Body of pancreas (tissue), 4 donors: ENCODE data around the gene GYPC. TPM values are rescaled to one million over a fixed set of nuclear protein-coding genes. Genes with fewer than 3 reads are reported as not detected.

Source experiments
- ATAC-seq: fragments of 150-250 bp; one replicate; pipeline ENCODE4 v1.9.1; 2016
- DNase-seq, 4 donors: peaks; one replicate each; pipeline ENCODE4 v3.0.0-alpha.2; 2019
- H3K27ac ChIP-seq, 4 donors: fragments of 200-600 bp; sonication (generic); 1 replicate in 3 of 4; 2 replicates in 1 of 4; pipeline versions ENCODE4 v1.5.1 to v1.6.1; 2016 to 2019; ENCODE audit warnings: mild to moderate bottlenecking in 1 of 4, mixed read lengths in 1 of 4, moderate library complexity in 1 of 4
- H3K27me3 ChIP-seq, 2 donors: fragments of 200-600 bp; sonication (generic); one replicate each; pipeline ENCODE4 v1.6.0; 2016; ENCODE audit warnings: mild to moderate bottlenecking in 1 of 2
- H3K36me3 ChIP-seq, 2 donors: fragments of 200-600 bp; sonication (generic); replicated peaks in 1 of 2; 2 replicates each; pipeline ENCODE4 v1.5.1; 2016; ENCODE audit warnings: low read depth in 2 of 2; ENCODE audit not compliant: insufficient read depth in 1 of 2
- H3K4me1 ChIP-seq: fragments of 200-600 bp; sonication (generic); one replicate; pipeline ENCODE4 v1.6.0; 2016
- H3K4me3 ChIP-seq, 2 donors: fragments of 200-600 bp; sonication (generic); 1 replicate in 1 of 2; 2 replicates in 1 of 2; pipeline ENCODE4 v1.5.1; 2016 to 2019
- H3K9me3 ChIP-seq, 3 donors: fragments of 200-600 bp; sonication (generic); 1 replicate in 2 of 3; 2 replicates in 1 of 3; pipeline ENCODE4 v1.5.1; 2016
- CTCF ChIP-seq, 7 experiments: fragments of 450-650 bp in 4 of 7; fragments of 200-600 bp in 3 of 7; sonication (generic) in 3 of 7; IDR thresholded peaks; one replicate each; pipeline ENCODE4 v1.5.1; 2016 to 2019; ENCODE audit warnings: antibody characterized with exemption in 7 of 7
- POLR2A ChIP-seq, 3 donors: fragments of 450-650 bp; IDR thresholded peaks; one replicate each; pipeline ENCODE4 v1.6.1; 2016; ENCODE audit warnings: antibody characterized with exemption in 3 of 3, mild to moderate bottlenecking in 2 of 3
- WGBS, 2 donors: methylation state at CpG; one replicate each; pipeline ENCODE4 v1.1.5; 2017; 5-methylcytosine and 5-hydroxymethylcytosine counted together
- intact Hi-C: fragments of 100-400 bp; cut with DNase I; formaldehyde crosslinking; loops from one replicate; pipeline ENCODE4 v1.15.1; 2023
- total RNA-seq, 2 donors: library from RNA; depleted of rRNA; stranded (reverse); fragments of >200 nt; gene quantifications; one replicate each; pipeline ENCODE4 v1.1.0, GENCODE V29; 2016

Gene GYPC
- total RNA-seq, 2 donors from 2014 or later, result 26.4 to 28.8 TPM

DNA sequence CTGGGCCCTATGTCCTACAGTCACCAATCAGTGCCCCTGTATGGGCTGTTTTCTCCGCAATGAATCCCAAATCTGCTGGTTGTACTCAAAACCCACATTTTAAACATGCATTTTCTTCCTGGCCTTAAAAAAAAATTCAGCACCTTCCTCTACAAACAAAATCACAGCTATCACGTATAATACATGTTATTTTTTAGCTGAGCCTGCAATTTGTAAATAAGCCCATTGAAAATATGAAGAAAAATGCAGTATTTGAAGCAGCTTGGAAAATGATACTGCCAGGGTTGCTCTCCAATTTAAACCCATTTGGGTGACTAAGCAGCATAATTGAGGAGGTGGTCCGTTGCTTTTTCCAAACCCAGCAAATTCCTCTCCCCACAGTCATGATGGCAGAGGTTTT, 33.0 kb upstream of the GYPC start:
- H3K4me1 ChIP-seq, result peaks cover 6% of the 10 kb centered on the region
- 47 to 58% methylated on average over 3 of the region's 3 CpGs for WGBS, 2 donors
- DNase-seq (no peak), ATAC-seq (no peak)
- no peak overlapping the region for H3K4me3 ChIP-seq
- TF ChIP-seq POLR2A (IDR thresholded peaks at IDR 0.05) (no peak), CTCF (IDR thresholded peaks at IDR 0.05) (no peak)
- H3K9me3 ChIP-seq, result no peaks in the 10 kb centered on the region
- no peaks in the 10 kb centered on the region for H3K36me3 ChIP-seq
- intact Hi-C loops, result no loop called here
- no peaks in the 10 kb centered on the region for H3K27me3 ChIP-seq
- H3K27ac ChIP-seq, result no peak overlapping the region

- H3K36me3 ChIP-seq, result no peaks in the 10 kb centered on the region
- TF ChIP-seq CTCF (IDR thresholded peaks at IDR 0.05) (no peak), POLR2A (IDR thresholded peaks at IDR 0.05) (no peak)
- ATAC-seq, result peak; percentile 48
- H3K4me1 ChIP-seq, result peaks cover 6% of the 10 kb centered on the region
- no peaks in the 10 kb centered on the region for H3K27me3 ChIP-seq
- H3K27ac ChIP-seq, result peak overlapping the region in 1 of 4 donors; percentile 43
- intact Hi-C loops, result no loop called here
- no peaks in the 10 kb centered on the region for H3K9me3 ChIP-seq
- no peak overlapping the region for H3K4me3 ChIP-seq
- WGBS, 2 donors, result 48 to 58% methylated on average over 2 of the region's 2 CpGs
- DNase-seq, result no peak
Measured at GRCh38 chr2:126627643-126628042, 28.3 kb upstream of the GYPC start.

DNA sequence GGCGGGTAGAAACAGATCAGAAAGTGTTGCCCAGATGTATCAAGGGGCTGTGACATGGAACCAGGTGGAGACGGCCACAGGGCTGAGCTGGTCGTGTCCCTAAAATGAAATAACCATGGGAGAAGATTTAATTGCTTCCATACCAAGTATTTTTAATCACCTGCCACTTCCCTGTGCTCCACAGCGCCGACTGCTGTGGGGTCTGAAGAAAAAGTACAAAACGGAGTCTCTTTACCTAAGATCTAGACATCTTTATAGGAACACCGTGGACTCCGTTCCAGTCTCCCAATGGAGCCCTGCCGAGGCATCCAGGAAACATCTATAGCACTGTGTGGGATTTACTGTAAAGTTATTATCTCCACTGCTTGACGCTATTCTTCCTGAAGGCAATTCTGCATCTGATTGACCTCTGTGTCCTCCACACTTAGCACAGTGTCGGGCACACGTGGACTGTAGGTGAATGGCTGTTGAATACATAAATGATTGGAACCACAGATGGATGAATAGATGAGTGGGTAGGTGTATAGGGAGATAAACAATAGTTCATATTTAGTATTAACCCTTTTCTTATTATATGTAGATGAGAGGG, 21.6 kb upstream of the GYPC start:
- Histone ChIP-seq H3K4me1 (no peaks in the 10 kb centered on the region), H3K27ac (no peak overlapping the region), H3K4me3 (no peak overlapping the region), H3K27me3 (no peaks in the 10 kb centered on the region), H3K36me3 (no peaks in the 10 kb centered on the region), H3K9me3 (no peaks in the 10 kb centered on the region)
- WGBS, 2 donors, result 31 to 40% methylated on average over 12 of the region's 12 CpGs
- no peak for ATAC-seq
- peak in 2 of 4 donors; percentile 34 for DNase-seq
- no peak for TF ChIP-seq POLR2A (IDR thresholded peaks at IDR 0.05)
- peak; percentile 11 to 60 (median 51) for TF ChIP-seq CTCF (IDR thresholded peaks at IDR 0.05)
- intact Hi-C loops, result no loop called here

- intact Hi-C loops, result no loop called here
- H3K9me3 ChIP-seq, result no peaks in the 10 kb centered on the region
- H3K4me1 ChIP-seq, result no peaks in the 10 kb centered on the region
- H3K27ac ChIP-seq, result no peak overlapping the region
- no peak for TF ChIP-seq CTCF (IDR thresholded peaks at IDR 0.05)
- no peak for TF ChIP-seq POLR2A (IDR thresholded peaks at IDR 0.05)
- no peaks in the 10 kb centered on the region for H3K36me3 ChIP-seq
- ATAC-seq, result peak; percentile 48
- no peaks in the 10 kb centered on the region for H3K27me3 ChIP-seq
- peak in 1 of 4 donors; percentile 49 for DNase-seq
- H3K4me3 ChIP-seq, result no peak overlapping the region
- 27 to 31% methylated on average over 1 of the region's 1 CpG for WGBS, 2 donors
Measured at GRCh38 chr2:126635281-126635680, 20.7 kb upstream of the GYPC start.

DNA sequence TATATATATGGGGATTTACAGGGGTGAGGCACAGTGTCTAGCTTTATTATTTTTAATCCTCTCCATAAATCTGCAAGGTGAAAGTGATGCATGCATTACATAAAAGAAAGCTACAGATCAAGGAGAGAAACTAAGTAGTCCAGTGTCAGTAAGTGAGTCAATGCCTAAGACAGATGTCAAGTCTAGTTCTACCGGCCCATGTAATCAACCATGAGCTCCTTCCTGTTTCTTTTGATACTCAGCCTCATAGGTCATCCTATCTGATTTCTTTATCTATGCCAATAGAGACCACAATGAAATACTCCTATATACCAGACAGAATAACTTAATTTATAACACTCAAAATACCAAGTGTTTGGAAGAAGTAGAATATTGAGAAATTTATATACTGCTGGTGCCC, 20.2 kb upstream of the GYPC start:
- intact Hi-C loops, result no loop called here

More for the DNA sequence above, 20.2 kb upstream of the GYPC start:
- no peak overlapping the region for H3K4me3 ChIP-seq
- H3K27ac ChIP-seq, result no peak overlapping the region
- no peaks in the 10 kb centered on the region for H3K27me3 ChIP-seq
- H3K36me3 ChIP-seq, result no peaks in the 10 kb centered on the region
- no peaks in the 10 kb centered on the region for H3K9me3 ChIP-seq
- WGBS, 2 donors, result 33 to 50% methylated on average over 1 of the region's 1 CpG
- no peak for ATAC-seq
- H3K4me1 ChIP-seq, result no peaks in the 10 kb centered on the region
- no peak for DNase-seq
- TF ChIP-seq POLR2A (IDR thresholded peaks at IDR 0.05) (no peak), CTCF (IDR thresholded peaks at IDR 0.05) (no peak)
